ENCODE measurements around the gene SAMD14.

SAMD14 gene

GRCh38 chr17:50111673-50112655 is 18.0 kb downstream of the SAMD14 start:
- no peak for DNase-seq (ENCODE audit: low read depth)

GRCh38 chr17:50110591-50111349 is 19.2 kb downstream of the SAMD14 start:
- DNase-seq (ENCODE audit: low read depth) = no peak

GRCh38 chr17:50109785-50110184 is 20.2 kb downstream of the SAMD14 start:
- DNase-seq (ENCODE audit: low read depth) = no peak

GRCh38 chr17:50109207-50109606 is 20.8 kb downstream of the SAMD14 start:
- no peak for DNase-seq (ENCODE audit: low read depth)

GRCh38 chr17:50108556-50108955 is 21.4 kb downstream of the SAMD14 start:
- no peak for DNase-seq (ENCODE audit: low read depth)

GRCh38 chr17:50107790-50108414 is 22.1 kb downstream of the SAMD14 start:
- DNase-seq (ENCODE audit: low read depth) = no peak

GRCh38 chr17:50106393-50107131 is 23.4 kb downstream of the SAMD14 start:
- no peak for DNase-seq (ENCODE audit: low read depth)

- no peak for DNase-seq (ENCODE audit: low read depth)
Observed at GRCh38 chr17:50105811-50106210, 24.1 kb downstream of the SAMD14 start.

- DNase-seq (ENCODE audit: low read depth) = no peak
Observed at GRCh38 chr17:50103941-50104340, 26.0 kb downstream of the SAMD14 start.

GRCh38 chr17:50103252-50103651 is 26.7 kb downstream of the SAMD14 start:
- no peak for DNase-seq (ENCODE audit: low read depth)

- DNase-seq (ENCODE audit: low read depth) = no peak
Observed at GRCh38 chr17:50102164-50102991, 27.6 kb downstream of the SAMD14 start.

GRCh38 chr17:50101346-50102163 is 28.4 kb downstream of the SAMD14 start:
- no peak for DNase-seq (ENCODE audit: low read depth)

- DNase-seq (ENCODE audit: low read depth) = no peak
Observed at GRCh38 chr17:50100921-50101345, 29.0 kb downstream of the SAMD14 start.

GRCh38 chr17:50100480-50100883 is 29.5 kb downstream of the SAMD14 start:
- no peak for DNase-seq (ENCODE audit: low read depth)

GRCh38 chr17:50099003-50099402 is 31.0 kb downstream of the SAMD14 start:
- no peak for DNase-seq (ENCODE audit: low read depth)

- no peak for DNase-seq (ENCODE audit: low read depth)
Observed at GRCh38 chr17:50098583-50098982, 31.4 kb downstream of the SAMD14 start.

GRCh38 chr17:50097926-50098325 is 32.0 kb downstream of the SAMD14 start:
- no peak for DNase-seq (ENCODE audit: low read depth)

- no peak for DNase-seq (ENCODE audit: low read depth)
Observed at GRCh38 chr17:50097455-50097854, 32.5 kb downstream of the SAMD14 start.

- DNase-seq (ENCODE audit: low read depth) = no peak
Observed at GRCh38 chr17:50096758-50097157, 33.2 kb downstream of the SAMD14 start.

- no peak for DNase-seq (ENCODE audit: low read depth)
Observed at GRCh38 chr17:50096092-50096491, 33.9 kb downstream of the SAMD14 start.

Data from stimulated activated CD8-positive, alpha-beta memory T cell treated with anti-CD3 and anti-CD28 coated beads, Interleukin-4, amount 100 ng/mL, for 24 hours (primary cell).